T follicular helper cell (primary cell): ENCODE data around the gene YWHAH.
A peak's percentile ranks its signal among the peaks of the same experiment; 100 is the strongest.

ENCODE experiments used
- DNase-seq: peaks from one replicate; pipeline ENCODE4 v3.0.0-alpha.2; 2020; ENCODE audit warnings: low read depth

The YWHAH gene

DNA sequence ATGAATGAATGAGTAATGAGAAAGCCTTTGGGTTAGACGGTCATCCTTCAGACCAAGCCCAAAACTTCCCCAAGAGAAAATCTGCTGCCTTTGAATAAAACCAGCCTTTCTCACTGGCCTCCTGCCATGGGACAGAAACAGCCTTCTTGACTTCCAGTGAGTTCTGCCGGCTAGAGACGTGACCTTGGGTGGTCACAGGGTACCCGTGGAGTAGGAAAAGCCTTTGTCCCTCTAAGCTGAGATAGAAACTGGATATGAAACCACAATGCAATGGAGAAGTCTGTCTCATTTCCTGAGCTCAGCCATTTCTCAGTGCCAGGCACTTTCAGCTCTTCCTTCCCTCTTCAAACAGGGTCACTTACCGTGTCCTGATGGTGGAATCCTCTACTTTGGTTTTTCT, 21.2 kb upstream of the YWHAH start:
- no peak for DNase-seq

DNA sequence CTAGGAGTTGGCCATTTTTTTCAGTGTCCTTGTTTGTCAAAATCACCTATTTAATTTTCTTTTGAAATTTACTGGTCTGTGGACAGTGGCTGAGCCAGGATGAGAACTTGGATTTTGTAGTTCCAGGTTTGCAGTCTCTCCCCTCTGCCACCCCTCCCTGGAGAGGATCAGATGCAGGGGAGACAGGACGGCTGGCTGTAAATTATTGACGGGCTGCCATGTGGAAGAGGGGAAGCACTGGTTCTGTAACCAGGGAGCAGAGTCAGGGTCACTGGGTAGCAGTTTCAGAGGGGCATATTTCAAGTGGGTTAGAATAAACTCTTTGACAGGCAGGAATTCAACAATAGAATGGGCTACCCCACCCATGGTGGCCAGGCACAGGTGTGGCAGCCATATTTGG, 20.6 kb upstream of the YWHAH start:
- DNase-seq = no peak

DNA sequence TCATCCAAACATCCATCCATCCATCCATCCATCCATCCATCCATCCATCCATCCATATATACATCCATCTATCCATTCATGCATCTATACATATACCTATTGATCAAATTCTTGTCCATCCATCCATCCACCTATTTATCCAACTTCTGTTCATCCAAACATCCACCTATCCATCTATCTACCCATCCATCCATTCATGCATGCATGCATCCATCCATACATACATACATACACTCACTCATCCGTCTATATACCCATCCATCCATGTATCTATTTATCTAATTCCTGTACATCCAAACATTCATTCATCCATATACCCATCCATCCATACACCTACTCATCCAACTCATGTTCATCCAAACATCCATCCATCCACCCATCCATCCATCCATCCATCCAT, 19.3 kb upstream of the YWHAH start:
- DNase-seq = no peak

DNA sequence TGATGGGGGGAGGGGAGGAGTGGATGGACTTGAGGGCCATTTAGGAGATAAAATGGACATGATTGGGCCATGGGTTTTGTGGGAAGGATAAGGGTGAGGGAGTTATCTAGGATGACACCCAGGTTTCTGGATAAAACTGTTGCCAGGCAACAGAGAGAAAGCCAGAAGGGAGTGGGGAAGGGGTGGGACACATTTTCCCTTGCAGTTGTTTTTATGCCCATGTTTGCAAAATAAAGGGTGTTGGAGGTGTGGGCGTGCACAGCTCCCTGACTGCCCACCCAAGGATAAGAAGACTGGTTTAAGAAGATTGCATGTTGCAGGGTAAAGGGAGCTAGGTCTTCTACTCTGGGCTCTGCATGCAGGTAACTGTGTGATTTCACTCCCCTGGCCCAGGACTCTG, 18.3 kb upstream of the YWHAH start:
- DNase-seq = no peak

- DNase-seq = no peak
Measured at GRCh38 chr22:31926969-31927368, 17.4 kb upstream of the YWHAH start.

DNA sequence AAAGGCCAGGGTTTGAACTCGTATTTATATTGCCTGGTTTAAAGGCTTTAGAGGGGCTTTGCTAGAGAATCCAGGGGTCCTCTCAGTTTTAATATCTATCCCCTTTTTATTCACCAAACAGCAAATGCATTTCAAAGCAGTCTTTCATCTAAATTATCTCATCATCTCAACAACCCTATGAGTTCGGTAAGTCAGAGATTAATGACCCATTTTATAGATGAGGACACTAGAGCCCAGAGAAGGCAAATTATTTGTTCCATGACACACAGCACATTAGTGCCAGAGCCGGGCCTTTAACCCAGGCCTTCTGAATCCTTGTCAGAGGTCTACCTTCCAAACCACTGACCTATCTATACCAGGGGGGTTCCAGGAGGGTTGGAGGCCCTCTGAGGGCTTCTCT, 16.8 kb upstream of the YWHAH start:
- DNase-seq = no peak

- no peak for DNase-seq
Measured at GRCh38 chr22:31929167-31929930, 15.0 kb upstream of the YWHAH start.

DNA sequence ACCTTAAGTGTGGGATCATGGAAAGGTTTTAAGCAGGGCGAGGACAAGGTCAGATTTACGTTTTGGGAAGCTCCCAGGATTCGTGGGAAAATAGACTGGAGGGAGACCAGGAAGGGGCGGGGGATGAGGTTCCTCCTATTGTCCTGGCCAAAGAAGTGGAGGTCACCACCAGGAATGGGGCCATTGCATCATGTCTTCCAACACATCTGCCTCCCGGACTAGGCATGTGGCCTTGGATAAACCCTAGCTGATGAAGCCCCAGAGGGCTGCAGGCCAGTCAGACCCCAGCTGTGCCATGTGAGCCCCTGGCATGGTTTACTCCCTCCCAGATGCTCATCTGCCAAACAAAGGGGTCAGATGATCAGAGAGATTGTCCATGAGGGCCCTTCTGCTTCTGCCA, 11.5 kb upstream of the YWHAH start:
- no peak for DNase-seq

GRCh38 chr22:31933406-31933805, 10.9 kb upstream of the YWHAH start:
- no peak for DNase-seq

- no peak for DNase-seq
Measured at GRCh38 chr22:31933816-31934482, 10.4 kb upstream of the YWHAH start.

- DNase-seq = no peak
Measured at GRCh38 chr22:31935961-31936635, 8.2 kb upstream of the YWHAH start.

DNA sequence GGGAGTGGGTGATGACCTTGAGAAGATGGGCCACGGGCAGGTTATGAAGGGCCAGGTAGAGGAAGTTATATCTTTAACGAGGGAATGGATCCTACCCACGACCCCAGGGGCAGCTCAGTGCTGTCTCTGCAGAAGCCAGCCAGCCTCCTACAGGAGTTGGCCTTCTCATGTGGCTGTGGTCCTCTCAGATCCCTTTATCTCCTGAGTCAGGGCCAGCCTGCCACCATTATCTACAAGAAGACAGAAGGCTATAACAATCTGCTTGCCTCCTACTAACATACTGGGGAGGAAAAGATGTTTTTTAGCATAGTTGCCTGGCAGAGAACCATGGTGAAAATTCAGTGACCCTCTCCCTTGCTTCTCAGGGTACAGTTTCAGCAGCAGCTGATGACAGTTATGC, 7.0 kb upstream of the YWHAH start:
- DNase-seq = no peak

- no peak for DNase-seq
Measured at GRCh38 chr22:31938296-31938695, 6.0 kb upstream of the YWHAH start.

- DNase-seq = no peak
Measured at GRCh38 chr22:31940506-31940905, 3.8 kb upstream of the YWHAH start.

DNA sequence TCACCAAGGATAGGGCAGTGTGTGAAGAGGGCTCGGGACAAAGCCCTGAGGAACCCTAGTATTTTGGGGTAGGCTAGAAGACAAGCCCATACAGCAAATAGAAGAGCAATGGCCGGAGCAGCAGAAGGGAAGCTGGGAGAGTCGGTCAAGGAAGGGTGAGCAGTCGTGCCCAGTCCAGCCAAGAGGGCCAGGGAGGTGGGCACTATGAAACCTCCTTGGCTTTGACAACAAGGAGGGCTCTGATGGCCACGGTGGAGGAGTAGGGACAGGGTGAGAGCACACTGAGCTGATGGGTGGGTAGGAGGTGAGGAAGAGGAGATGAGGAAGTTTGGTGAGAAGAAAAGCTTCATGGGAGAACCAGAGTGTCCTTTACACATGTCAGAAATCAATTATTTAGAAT, 2.2 kb upstream of the YWHAH start:
- DNase-seq = no peak

GRCh38 chr22:31943206-31943977, 943 bp upstream of the YWHAH start:
- DNase-seq = no peak

GRCh38 chr22:31944700-31945442, 536 bp downstream of the YWHAH start:
- peak; percentile 12 for DNase-seq

- DNase-seq = no peak
Measured at GRCh38 chr22:31945443-31945855, 1.1 kb downstream of the YWHAH start.

GRCh38 chr22:31945971-31946680, 1.8 kb downstream of the YWHAH start:
- DNase-seq = no peak

DNA sequence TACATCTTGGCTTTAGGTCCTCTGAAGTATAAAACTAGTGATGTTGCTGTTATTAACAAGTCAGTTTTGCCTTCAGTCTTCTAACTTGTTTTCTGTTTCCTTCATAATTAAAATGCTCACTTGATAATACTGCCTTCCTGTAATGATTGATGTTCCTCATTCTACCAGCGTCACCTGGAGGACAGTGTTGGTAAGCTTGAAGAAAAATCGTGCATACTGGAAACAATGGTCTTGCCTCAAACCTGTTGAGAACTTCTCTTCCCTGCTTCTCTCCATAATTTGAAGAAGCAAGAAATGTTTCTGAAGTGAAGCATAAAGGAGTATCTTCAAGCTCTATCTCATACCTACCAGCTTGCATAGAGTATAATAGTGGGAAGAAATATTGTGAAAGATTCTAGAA, 3.0 kb downstream of the YWHAH start:
- DNase-seq = peak; percentile 19

DNA sequence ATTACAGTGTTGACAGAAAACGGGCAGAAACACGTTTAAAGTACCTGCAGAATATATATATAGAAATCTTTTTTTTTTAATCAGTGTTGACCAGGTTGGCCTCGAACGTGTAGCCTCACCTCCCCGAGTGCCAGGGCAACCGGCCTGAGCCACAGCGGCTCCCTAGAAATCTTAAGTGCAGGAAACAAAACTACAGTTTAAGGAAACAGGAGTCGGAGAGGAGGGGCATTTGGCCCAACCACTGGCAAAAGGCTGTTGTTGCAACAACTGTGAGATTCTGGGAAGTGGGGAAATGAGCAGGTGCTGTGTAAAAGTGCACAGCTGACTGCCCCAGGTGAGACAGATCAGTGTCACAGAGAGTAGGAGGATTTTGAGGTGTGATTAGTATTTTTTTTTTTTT, 3.7 kb downstream of the YWHAH start:
- DNase-seq = no peak
